HG03103 (cell line): Measurements from ENCODE around the gene ALG12.

Source experiments
- ATAC-seq: cut with Tn5 transposase; IDR thresholded peaks from one replicate; pipeline ENCODE4 v1.9.1; 2021; ENCODE audit warnings: low read depth; ENCODE audit not compliant: unreplicated experiment

Gene ALG12

GRCh38 chr22:49933236-49934159 is 15.3 kb upstream of the ALG12 start:
- ATAC-seq = no peak

GRCh38 chr22:49930596-49931412 is 12.6 kb upstream of the ALG12 start:
- no peak for ATAC-seq

- ATAC-seq = no peak
These were observed 11.8 kb upstream of the ALG12 start for GRCh38 chr22:49929994-49930575.

GRCh38 chr22:49929211-49929979 is 11.2 kb upstream of the ALG12 start:
- ATAC-seq = no peak

- ATAC-seq = no peak
These were observed 10.4 kb upstream of the ALG12 start for GRCh38 chr22:49928555-49929210.

GRCh38 chr22:49928185-49928495 is 9.9 kb upstream of the ALG12 start:
- ATAC-seq = no peak

GRCh38 chr22:49927483-49928184 is 9.4 kb upstream of the ALG12 start:
- no peak for ATAC-seq

GRCh38 chr22:49926916-49927315 is 8.7 kb upstream of the ALG12 start:
- ATAC-seq = no peak

GRCh38 chr22:49925525-49926128 is 7.4 kb upstream of the ALG12 start:
- ATAC-seq = no peak

- ATAC-seq = no peak
These were observed 6.0 kb upstream of the ALG12 start for GRCh38 chr22:49924113-49924833.

GRCh38 chr22:49923445-49923844 is 5.2 kb upstream of the ALG12 start:
- no peak for ATAC-seq

- ATAC-seq = no peak
These were observed 4.7 kb upstream of the ALG12 start for GRCh38 chr22:49922926-49923325.

- ATAC-seq = no peak
These were observed 4.2 kb upstream of the ALG12 start for GRCh38 chr22:49922484-49922883.

- no peak for ATAC-seq
These were observed 3.5 kb upstream of the ALG12 start for GRCh38 chr22:49921508-49922278.

- no peak for ATAC-seq
These were observed 2.6 kb upstream of the ALG12 start for GRCh38 chr22:49920859-49921258.

GRCh38 chr22:49918911-49919881 is 958 bp upstream of the ALG12 start:
- no peak for ATAC-seq

GRCh38 chr22:49916831-49917230 is 1.4 kb downstream of the ALG12 start:
- no peak for ATAC-seq
